Stimulated activated CD8-positive, alpha-beta memory T cell treated with anti-CD3 and anti-CD28 coated beads, Interleukin-4, amount 100 ng/mL, for 1 hour (primary cell): ENCODE results near the gene CCNB3.
"Not testable (repeated sequence)": the region's sequence is repeated elsewhere in the genome, so short reads cannot be mapped to it uniquely, and the experiment has no call there.

Source experiments
- DNase-seq, 2 donors: peaks; one replicate each; pipeline ENCODE4 v3.0.0-alpha.2; 2020; ENCODE audit warnings: low read depth in 2 of 2, low spot score in 1 of 2

The CCNB3 gene, protein sequence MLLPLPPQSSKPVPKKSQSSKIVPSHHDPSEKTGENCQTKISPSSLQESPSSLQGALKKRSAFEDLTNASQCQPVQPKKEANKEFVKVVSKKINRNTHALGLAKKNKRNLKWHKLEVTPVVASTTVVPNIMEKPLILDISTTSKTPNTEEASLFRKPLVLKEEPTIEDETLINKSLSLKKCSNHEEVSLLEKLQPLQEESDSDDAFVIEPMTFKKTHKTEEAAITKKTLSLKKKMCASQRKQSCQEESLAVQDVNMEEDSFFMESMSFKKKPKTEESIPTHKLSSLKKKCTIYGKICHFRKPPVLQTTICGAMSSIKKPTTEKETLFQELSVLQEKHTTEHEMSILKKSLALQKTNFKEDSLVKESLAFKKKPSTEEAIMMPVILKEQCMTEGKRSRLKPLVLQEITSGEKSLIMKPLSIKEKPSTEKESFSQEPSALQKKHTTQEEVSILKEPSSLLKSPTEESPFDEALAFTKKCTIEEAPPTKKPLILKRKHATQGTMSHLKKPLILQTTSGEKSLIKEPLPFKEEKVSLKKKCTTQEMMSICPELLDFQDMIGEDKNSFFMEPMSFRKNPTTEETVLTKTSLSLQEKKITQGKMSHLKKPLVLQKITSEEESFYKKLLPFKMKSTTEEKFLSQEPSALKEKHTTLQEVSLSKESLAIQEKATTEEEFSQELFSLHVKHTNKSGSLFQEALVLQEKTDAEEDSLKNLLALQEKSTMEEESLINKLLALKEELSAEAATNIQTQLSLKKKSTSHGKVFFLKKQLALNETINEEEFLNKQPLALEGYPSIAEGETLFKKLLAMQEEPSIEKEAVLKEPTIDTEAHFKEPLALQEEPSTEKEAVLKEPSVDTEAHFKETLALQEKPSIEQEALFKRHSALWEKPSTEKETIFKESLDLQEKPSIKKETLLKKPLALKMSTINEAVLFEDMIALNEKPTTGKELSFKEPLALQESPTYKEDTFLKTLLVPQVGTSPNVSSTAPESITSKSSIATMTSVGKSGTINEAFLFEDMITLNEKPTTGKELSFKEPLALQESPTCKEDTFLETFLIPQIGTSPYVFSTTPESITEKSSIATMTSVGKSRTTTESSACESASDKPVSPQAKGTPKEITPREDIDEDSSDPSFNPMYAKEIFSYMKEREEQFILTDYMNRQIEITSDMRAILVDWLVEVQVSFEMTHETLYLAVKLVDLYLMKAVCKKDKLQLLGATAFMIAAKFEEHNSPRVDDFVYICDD (N-terminal part only)

DNA sequence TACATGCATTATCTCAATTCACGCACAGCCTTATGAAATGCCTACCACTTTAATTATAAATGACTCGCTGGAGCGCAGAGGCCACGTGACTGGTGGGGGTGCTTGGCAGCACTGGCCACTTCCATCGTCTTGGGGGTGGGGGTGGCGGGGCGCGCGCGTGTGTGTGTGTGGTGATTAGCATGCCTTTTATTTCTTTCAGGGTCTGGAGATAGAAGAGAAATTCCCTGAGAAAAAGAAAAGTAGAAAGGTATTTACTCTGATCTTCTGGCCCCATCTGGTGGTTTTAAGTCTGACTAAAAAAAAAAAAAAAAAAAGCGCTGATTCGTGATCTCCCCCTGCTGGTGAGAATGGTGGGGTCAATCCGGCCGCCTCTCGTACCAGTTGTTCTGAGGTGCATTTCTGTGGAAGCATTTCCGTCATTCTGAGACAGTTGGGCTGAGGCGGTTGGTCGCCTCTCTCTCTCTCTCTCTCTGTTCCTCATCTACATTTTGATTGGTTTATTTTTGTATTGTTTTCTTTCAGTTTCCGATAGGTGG, at the start of gene CCNB3:
Gene CCNB3 (plus strand): TSS at position 402 of the 536 bp plus-strand sequence. CDS start 80,399 bp downstream, outside the sequence.
- peak; percentile 41 to 46 for DNase-seq

DNA sequence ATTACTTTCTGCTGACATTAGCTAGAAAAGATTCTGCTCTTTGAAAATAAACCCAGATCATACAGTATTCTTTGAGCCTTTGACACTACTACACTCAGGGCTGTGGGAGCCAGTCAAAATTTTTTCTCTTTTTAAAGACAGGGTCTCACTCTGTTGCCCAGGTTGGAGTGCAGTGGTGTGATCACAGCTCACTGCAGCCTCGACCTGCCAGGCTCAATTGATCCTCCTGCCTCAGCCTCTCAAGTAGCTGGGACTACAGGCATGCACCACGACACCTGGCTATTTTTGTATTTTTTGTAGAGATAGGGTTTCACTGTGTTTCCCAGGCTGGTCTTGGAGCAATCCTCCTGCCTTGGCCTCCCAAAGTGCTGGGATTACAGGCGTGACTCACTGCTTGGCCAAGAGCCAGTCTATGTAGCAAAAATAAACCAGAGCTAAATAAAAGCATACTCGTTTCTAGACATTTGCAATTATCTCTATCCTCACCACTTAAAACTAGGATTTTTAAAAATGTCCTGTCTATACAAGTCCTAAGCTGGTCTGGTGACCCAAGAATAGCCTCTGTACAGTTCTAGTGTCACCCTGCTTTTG, 46.9 kb upstream of the CCNB3 start:
- no peak for DNase-seq

DNA sequence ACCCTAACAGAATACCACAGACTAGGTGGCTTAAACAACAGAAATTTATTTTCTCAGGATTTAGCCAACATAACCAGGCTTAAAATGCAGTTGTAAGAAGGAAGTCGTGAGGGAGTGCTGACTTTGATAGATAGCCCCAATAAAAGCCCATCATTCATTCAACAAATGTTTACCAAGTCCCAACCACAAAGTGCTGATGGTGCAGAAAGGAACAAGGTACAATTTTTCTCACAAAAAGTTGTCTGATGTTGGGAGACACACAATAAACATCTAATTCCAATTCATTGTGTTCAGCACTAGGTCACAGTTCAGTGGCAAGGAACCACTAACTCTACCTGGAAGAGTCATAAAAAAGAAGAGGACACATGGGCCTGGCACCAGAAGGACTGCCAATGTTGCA, 46.0 kb upstream of the CCNB3 start:
- no peak for DNase-seq

DNA sequence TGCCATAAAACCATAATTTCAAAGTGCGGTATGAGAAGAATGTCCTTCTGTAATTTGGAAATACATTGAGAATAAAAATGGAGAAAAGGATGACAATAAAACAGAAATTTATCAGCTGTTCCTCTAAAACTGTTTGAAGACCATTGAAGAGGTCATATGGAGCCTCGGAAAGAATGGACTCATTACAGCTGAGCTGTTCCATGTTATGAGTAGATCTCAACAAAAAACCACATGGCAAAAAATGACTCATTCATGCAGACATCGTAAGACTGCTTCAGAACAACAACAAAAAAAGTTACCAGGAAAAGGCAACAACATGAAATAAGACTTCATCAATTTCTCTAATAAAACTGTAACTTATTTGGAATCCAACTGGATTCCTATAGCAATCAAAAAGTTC, 43.4 kb upstream of the CCNB3 start:
- no peak for DNase-seq

DNA sequence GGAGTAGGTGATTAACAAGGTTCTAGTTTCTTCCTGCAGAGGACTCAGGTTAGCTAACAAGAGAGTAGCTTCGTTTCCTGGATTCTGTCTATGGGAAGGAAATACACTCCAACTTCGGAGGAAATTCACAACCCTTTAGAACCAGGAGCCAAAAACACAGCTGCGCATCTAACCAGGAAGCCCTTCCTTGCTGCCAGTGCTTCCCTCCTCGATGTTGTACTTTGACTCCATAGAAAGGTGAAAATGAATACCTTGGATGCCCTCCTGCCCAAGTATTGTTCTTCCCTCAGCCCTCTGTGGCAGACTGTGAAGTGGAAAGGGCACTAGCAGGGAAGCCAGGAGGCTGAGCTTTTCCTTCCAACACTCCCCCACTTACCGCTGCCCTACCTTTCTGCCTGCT, 38.8 kb upstream of the CCNB3 start:
- DNase-seq: no peak

DNA sequence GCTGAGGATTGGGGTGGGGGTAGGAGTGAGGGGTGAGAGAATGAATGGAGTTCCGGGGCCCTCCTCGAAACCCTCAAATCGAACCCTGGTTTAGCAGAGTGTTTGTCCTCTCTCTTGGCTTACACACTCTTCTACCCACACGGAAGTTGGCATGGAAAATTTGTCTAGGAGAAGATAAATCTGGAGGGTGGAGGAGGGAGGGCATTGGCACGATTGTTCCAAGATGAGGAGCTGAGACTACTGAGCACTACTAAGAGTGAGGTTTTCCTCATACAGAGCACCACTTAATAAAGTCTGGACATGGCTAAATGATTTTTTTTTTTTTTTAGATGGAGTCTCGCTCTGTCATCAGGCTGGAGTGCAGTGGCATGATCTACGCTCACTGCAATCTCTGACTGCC, 37.2 kb upstream of the CCNB3 start:
- no peak for DNase-seq

DNA sequence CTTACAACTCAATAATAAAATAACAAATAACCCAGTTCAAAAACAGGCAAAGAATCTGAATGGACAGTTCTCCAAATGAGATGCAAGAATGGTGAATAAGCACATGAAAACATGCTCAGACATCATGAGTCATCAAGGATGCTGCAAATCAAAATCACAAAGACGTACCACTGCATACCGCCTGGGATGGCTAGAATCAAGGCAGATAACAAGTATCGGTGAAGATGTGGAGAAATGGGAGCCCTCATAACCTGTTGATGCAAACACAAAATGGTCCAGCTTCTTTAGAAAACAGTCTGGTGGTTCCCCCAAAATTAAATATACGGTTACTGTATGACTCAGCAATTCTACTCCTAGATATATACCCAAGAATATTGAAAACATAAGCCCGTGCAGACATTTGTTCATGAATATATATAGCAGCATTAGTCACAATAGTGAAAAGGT, 36.3 kb upstream of the CCNB3 start:
- DNase-seq: no peak

DNA sequence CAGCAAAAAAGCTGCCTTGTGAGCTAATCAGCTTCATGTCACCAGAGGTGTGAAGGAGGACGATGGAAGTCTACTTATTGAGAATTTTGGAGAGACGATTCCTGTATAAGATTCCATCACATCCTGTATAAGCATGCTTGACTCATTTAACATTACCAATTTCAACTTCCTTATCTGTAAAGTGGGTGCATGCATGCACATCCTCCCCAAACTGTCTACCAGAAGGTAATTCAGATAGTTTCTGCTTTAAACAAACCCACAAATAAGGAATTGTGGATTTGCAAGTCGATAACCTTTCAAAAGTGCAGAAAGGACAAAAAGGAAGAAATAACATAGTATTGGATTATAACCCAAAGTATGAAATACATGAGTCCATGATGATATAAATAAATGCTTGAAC, 34.8 kb upstream of the CCNB3 start:
- no peak for DNase-seq

DNA sequence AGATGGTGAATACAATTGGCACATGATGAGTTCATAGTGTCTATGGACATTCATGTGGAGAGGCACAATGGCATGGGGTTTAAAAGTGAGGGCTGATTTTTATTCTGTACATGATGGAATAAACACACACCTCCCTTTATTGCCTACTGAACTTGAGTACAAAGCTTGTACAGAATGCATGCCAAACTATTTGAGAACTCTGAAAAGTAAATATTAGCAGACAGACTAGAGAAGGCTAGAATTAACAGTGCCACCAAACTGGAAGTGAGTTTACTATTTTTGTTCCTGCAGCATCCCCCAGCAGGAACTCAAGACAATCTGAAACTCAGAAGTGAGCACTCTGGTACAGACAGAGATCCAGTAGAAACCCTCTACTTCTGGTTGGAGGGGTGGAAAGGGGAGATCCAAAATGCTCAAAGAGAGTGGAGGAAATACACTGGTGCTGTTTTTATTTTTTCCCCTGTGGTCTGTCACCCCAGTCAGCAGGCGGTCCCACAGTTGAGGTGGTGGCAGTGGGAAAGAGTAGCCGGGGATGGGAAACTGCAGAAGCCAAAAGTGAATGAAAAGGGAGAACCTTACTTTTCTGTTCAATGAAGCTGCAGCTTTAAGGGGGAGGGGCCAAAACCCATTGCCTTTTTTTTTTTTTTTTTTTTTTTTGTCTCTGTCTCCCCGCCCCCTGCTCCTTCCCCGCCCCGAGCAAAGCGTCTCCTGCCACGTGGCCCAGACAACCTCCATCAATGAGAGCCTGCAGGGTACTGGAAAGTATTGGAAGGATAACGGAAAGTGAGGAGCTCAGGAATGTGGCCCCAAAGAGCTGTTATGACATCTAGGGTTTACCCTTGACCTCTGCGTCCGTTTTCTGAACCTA, 24.3 kb upstream of the CCNB3 start:
- DNase-seq: no peak

DNA sequence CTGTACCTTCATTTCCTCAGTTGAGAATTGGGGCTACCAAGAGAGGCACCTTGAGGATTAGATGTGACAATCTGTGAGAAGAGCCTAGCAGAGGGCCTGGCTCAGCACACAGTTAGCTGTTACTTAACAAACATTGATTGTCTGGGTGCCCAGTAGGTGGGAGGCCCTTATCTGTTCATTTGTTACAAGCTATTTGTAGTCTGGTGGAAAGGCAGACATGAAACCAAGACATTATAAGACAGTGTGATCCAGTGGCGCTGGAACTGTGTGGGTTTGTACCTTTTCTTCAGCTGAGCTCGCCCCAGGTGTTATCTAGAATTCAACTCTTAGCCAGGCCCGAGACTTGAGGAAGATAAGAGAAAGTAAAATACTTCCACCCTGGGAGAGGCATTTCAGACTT, 20.7 kb upstream of the CCNB3 start:
- DNase-seq: no peak

DNA sequence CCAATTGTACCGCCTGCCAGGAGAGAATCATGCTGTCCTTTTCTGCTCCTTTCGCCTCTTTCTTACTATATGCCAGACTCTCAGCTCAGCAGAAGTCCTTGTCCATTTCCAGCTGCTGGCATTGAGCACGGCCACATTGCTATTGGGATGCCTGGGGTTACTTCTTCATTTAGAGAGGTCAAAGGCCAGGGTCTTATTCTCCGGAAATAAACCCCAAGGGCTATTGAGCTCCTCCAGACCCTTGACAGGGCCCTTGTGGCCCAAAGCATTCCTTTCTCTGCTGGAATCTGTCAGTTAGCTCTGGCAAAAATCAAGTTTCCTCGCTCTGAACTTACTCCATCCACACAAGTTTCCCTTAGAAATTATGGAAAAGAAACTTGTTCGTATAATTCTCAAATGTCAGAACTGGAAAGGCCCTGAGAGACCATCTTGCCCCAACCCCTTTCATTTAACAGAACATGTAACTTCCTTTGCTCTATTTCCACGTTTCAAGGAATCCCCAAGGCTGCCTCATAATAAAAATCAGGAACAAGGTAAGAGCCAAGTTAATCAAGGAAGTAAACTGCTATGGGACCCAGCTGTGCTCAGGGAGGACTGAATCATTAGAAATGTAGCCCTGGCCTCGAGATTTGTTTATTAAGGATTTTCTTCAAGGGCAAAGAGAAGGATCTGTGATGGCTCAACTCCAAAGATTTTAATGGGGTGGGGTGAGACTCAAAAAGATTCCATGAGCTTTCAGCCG, 15.5 kb upstream of the CCNB3 start:
- no peak for DNase-seq

DNA sequence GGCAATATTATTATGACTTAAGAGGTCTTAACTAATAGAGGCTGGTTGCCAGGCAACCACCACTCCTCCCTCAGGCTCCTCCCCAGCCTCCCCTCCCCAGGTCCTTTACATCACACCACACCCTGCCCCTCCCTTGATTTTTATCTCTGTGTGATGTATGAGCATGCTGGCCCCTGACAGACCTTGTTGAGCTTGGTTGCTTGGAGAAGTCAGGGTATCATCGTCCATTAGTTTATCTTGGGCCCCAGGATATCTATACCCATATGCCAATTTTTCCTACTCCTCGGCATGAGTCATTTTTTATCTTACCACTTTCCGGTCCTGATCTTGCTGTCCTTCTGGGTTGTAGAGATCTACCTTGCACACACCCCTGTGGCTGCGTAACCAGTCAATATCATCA, 6.2 kb upstream of the CCNB3 start:
- no peak for DNase-seq

DNA sequence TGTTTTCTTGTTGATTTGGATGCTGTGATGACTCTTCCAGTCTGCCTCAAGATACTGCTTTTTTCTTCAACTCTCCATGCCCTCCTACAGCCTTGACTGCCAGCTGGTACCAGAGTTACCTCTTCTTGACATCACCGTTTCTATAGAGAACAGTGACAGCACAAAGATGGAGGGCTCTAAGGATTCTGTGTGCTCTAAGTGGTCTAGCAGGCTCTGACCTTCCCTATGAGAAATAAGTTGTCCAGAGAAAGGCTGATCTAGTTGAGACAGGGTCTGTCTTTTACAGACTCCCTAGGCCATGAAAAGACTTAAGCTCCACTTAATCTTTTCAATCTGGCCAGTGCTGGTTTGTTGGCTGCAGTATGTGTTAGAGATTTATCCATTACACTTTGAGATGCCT, 3.7 kb upstream of the CCNB3 start, which contains the start of gene AKAP4:
Gene AKAP4 (minus strand): TSS at position 101 of the 400 bp plus-strand sequence. CDS start 118 bp downstream, outside the sequence.
- no peak for DNase-seq

DNA sequence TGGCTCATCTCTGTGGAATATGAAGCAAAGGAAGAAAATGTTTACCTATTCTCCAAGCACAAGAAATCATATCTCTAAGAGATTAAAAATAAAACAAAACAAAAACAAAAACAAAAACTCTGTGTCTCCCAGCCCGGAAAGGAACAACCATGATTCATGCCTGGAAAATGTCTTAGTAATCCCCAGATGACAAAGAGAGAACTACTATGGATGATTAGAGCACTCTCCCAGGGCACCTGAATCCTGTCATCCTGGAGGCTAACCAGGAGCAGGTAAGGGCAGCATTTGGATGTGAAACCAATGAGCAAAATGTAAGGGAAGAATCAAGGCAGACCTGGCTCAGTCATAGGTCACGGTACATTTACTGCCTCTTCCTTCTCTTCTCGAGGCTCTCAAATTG, 2.0 kb upstream of the CCNB3 start:
- DNase-seq: no peak

DNA sequence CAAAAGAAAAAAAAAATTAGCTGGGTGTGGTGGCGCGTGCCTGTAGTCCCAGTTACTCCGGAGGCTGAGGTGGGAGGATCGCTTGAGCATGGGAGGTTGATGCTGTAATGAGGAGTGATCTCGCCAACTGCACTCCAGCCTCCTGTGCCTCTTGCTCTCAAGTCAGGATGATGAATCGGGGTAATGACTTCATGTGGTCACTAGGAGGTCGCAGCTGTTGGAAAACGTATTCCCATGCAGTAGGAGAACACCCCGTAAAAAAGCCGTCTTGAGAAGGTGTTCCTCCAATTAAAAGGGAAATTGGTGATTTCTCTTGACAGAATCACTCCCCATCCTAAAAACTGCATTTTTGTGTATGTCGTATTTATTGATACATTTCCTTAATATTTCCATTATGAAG, 2.2 kb downstream of the CCNB3 start:
- no peak for DNase-seq

DNA sequence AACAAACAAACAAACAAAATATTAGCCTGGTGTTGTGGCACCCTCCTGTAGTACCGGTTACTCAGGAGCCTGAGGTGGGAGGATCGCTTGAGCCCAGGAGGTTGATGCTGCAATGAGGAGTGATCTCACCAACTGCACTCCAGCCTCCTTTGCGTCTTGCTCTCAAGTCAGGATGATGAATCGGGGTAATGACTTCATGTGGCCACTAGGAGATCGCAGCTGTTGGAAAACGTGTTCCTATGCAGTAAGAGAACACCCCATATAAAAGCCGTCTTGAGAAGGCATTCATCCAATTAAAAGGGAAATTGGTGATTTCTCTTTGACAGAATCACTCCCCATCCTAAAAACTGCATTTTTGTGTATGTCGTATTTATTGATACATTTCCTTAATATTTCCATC, 6.9 kb downstream of the CCNB3 start:
- DNase-seq: no peak

DNA sequence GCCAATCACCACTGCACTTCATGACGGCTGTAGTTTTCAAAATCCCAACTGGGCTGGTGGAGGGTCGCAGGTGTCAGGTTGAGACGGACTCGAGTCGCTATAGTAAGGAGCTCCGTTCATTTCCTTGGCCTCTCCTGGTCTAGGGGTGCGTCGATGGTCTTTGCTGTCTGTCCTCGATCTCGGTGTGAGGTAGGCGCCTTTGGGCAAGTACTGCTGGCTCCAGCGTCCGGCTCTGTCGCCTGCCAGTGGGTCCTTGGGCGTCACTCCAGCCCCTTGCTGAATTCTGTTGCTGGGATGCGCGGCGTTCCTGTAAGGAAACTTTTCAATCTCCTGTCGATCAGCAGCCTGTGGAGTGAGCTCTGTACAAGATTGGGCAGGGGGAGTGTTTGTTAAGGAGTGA, 76.7 kb downstream of the CCNB3 start:
- DNase-seq: no peak

DNA sequence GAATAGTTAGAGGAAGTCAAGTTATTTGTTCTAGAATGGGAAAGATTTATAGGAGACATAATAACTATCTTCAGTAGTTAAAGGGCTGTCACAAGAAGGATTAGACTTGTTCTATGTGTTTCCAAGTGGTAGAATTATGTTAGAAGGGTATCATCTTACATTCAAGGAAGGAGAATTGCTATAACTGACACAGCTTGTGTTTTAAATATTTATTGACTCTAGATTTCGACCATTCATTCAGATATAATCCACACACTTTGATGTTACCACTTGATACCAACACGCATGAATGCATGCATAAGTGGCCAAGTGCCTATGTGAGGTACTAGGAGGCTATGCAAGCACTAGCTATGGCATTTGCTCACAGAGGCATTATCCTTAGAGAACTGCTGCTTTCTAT, 122.7 kb downstream of the CCNB3 start:
- no peak for DNase-seq

DNA sequence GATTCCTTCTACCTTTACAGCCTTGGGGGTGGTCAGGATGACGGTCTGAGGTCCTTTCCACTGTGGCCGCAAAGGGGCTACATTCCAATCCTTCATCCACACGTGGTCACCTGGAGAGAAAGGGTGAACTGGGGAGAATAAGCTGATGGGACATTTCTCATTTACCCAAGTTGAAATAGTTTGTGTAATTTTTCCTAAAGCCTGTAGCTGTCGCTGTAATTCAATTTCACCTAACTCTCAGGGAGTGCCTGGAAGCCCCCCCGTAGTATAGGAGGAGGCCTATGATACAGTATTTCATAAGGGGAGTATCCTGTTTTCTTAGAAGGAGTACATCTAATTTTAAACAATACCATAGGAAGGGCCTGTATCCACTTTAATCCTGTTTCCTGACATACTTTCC, 128.1 kb downstream of the CCNB3 start:
- not testable (repeated sequence) for DNase-seq
